ENCODE measurements around the gene APOC4.
A peak's percentile ranks its signal among the peaks of the same experiment; 100 is the strongest.

APOC4 gene

GRCh38 chr19:44905437-44906160 is 36.4 kb upstream of the APOC4 start, which contains the start of gene APOE (continued):
- TF ChIP-seq PRDM2 (tag by site-specific recombination; IDR thresholded peaks at IDR 0.05; ENCODE audit: borderline replicate concordance) (no peak), ZNF529 (tag by site-specific recombination; IDR thresholded peaks at IDR 0.05; ENCODE audit: insufficient replicate concordance) (no peak), ZIC2 (tag by site-specific recombination; IDR thresholded peaks at IDR 0.05) (peak; percentile 89), ZNF530 (tag by site-specific recombination; IDR thresholded peaks at IDR 0.05; ENCODE audit: low read depth) (no peak), PATZ1 (tag by site-specific recombination; IDR thresholded peaks at IDR 0.05) (peak; percentile 49), ZNF423 (tag by site-specific recombination; IDR thresholded peaks at IDR 0.05) (0 out of 2 replicates have a peak, but pooled peaks have one; percentile 45), ZNF473 (tag by site-specific recombination; IDR thresholded peaks at IDR 0.05) (no peak), ZNF10 (tag by site-specific recombination; IDR thresholded peaks at IDR 0.05) (no peak), SP7 (tag by site-specific recombination; IDR thresholded peaks at IDR 0.05) (peak; percentile 67), PRDM6 (tag by site-specific recombination; IDR thresholded peaks at IDR 0.05) (no peak), ZNF398 (tag by site-specific recombination; IDR thresholded peaks at IDR 0.05) (peak; percentile 76), HOXD13 (CRISPR knock-in tag; IDR thresholded peaks at IDR 0.05; ENCODE audit: borderline replicate concordance) (no peak), HOXA7 (CRISPR knock-in tag; IDR thresholded peaks at IDR 0.05; ENCODE audit: borderline replicate concordance) (no peak), ZNF37A (tag by site-specific recombination; IDR thresholded peaks at IDR 0.05) (no peak), ZNF324 (tag by site-specific recombination; IDR thresholded peaks at IDR 0.05) (no peak), ZNF211 (tag by site-specific recombination; IDR thresholded peaks at IDR 0.05; ENCODE audit: low read depth) (no peak), KLF10 (tag by site-specific recombination; IDR thresholded peaks at IDR 0.05) (no peak), REST (tag by site-specific recombination; IDR thresholded peaks at IDR 0.05) (no peak), ZNF157 (tag by site-specific recombination; IDR thresholded peaks at IDR 0.05) (no peak), ZNF48 (tag by site-specific recombination; IDR thresholded peaks at IDR 0.05) (no peak), ZNF623 (tag by site-specific recombination; IDR thresholded peaks at IDR 0.05) (no peak), ZNF645 (tag by site-specific recombination; IDR thresholded peaks at IDR 0.05) (no peak; the same call in 1 of the 2 replicates)
